HG02973 (cell line): ENCODE measurements around the gene OGFRL1.
"Not testable (repeated sequence)": the region's sequence is repeated elsewhere in the genome, so short reads cannot be mapped to it uniquely, and the experiment has no call there.

ENCODE experiments used
- ATAC-seq: cut with Tn5 transposase; IDR thresholded peaks from one replicate; pipeline ENCODE4 v1.9.1; 2021; ENCODE audit warnings: moderate library complexity; ENCODE audit not compliant: unreplicated experiment

The OGFRL1 gene

GRCh38 chr6:71288228-71289038 lies at the start of gene OGFRL1:
OGFRL1 (plus strand) TSS chr6:71288811; CDS start chr6:71288937, 126 bp downstream.
- ATAC-seq: peak; percentile 86

GRCh38 chr6:71239694-71240093 lies 48.9 kb upstream of the OGFRL1 start:
- no peak for ATAC-seq

GRCh38 chr6:71245265-71246049 lies 43.2 kb upstream of the OGFRL1 start:
- no peak for ATAC-seq

GRCh38 chr6:71246596-71246995 lies 42.0 kb upstream of the OGFRL1 start:
- no peak for ATAC-seq

- peak; percentile 80 for ATAC-seq
Measured at GRCh38 chr6:71248306-71248765, 40.3 kb upstream of the OGFRL1 start.

GRCh38 chr6:71248878-71249544 lies 39.6 kb upstream of the OGFRL1 start:
- no peak for ATAC-seq

GRCh38 chr6:71250099-71250602 lies 38.5 kb upstream of the OGFRL1 start:
- ATAC-seq: no peak

- no peak for ATAC-seq
Measured at GRCh38 chr6:71252410-71252809, 36.2 kb upstream of the OGFRL1 start.

GRCh38 chr6:71252960-71253359 lies 35.7 kb upstream of the OGFRL1 start:
- no peak for ATAC-seq

GRCh38 chr6:71254323-71254722 lies 34.3 kb upstream of the OGFRL1 start:
- ATAC-seq: no peak

- no peak for ATAC-seq
Measured at GRCh38 chr6:71258078-71258866, 30.3 kb upstream of the OGFRL1 start.

GRCh38 chr6:71259888-71260604 lies 28.6 kb upstream of the OGFRL1 start:
- no peak for ATAC-seq

GRCh38 chr6:71262914-71263313 lies 25.7 kb upstream of the OGFRL1 start:
- no peak for ATAC-seq

- ATAC-seq: not testable (repeated sequence)
Measured at GRCh38 chr6:71266392-71266791, 22.2 kb upstream of the OGFRL1 start.

- peak; percentile 62 for ATAC-seq
Measured at GRCh38 chr6:71268735-71269437, 19.7 kb upstream of the OGFRL1 start.

- no peak for ATAC-seq
Measured at GRCh38 chr6:71277926-71278600, 10.5 kb upstream of the OGFRL1 start.

GRCh38 chr6:71279321-71279720 lies 9.3 kb upstream of the OGFRL1 start:
- ATAC-seq: no peak

GRCh38 chr6:71279740-71280139 lies 8.9 kb upstream of the OGFRL1 start:
- no peak for ATAC-seq

GRCh38 chr6:71280701-71281100 lies 7.9 kb upstream of the OGFRL1 start:
- ATAC-seq: no peak
